Gastroesophageal sphincter (tissue), 4 donors: ENCODE measurements around the gene PRR18. TPM values are rescaled to one million over a fixed set of nuclear protein-coding genes. Genes with fewer than 3 reads are reported as not detected.

Experiments
- ATAC-seq: fragments of 150-250 bp; one replicate; pipeline ENCODE4 v1.9.1; 2016; ENCODE audit warnings: mild to moderate bottlenecking, moderate library complexity
- H3K27ac ChIP-seq, 4 donors: fragments of 200-600 bp; sonication (generic) in 3 of 4; 1 replicate in 3 of 4; 2 replicates in 1 of 4; pipeline ENCODE4 v1.5.1; 2016 to 2019
- H3K27me3 ChIP-seq: fragments of 200-600 bp; sonication (generic); one replicate; pipeline ENCODE4 v1.5.1; 2019
- H3K36me3 ChIP-seq, 2 donors: fragments of 200-600 bp; sonication (generic); one replicate each; pipeline ENCODE4 v1.5.1; 2019; ENCODE audit warnings: control low read depth in 1 of 2
- H3K4me1 ChIP-seq, 3 donors: fragments of 200-600 bp; sonication (generic); 1 replicate in 2 of 3; 2 replicates in 1 of 3; pipeline ENCODE4 v1.5.1; 2016 to 2019; ENCODE audit warnings: control low read depth in 2 of 3
- H3K4me3 ChIP-seq, 2 donors: fragments of 200-600 bp; sonication (generic); one replicate each; pipeline ENCODE4 v1.5.1; 2019; ENCODE audit warnings: mild to moderate bottlenecking in 1 of 2, moderate library complexity in 1 of 2
- H3K9me3 ChIP-seq, 3 donors: fragments of 200-600 bp; sonication (generic); one replicate each; pipeline ENCODE4 v1.5.1; 2017 to 2019; ENCODE audit warnings: control low read depth in 2 of 3
- CTCF ChIP-seq, 4 experiments: fragments of 200-600 bp in 2 of 4; fragments of 450-650 bp in 2 of 4; sonication (generic) in 1 of 4; IDR thresholded peaks; one replicate each; pipeline ENCODE4 v1.5.1; 2017 to 2019; ENCODE audit warnings: antibody characterized with exemption in 4 of 4, mild to moderate bottlenecking in 2 of 4, moderate library complexity in 2 of 4
- EP300 ChIP-seq: sonication (generic); formaldehyde crosslinking; IDR thresholded peaks from one replicate; pipeline ENCODE4 v1.6.1; 2017; ENCODE audit warnings: antibody characterized with exemption, mild to moderate bottlenecking
- POLR2A ChIP-seq, 2 donors: fragments of 450-650 bp; IDR thresholded peaks; one replicate each; pipeline ENCODE4 v1.6.1; 2017; ENCODE audit warnings: antibody characterized with exemption in 2 of 2, mild to moderate bottlenecking in 2 of 2, moderate library complexity in 1 of 2
- POLR2AphosphoS5 ChIP-seq: sonication (generic); formaldehyde crosslinking; IDR thresholded peaks from one replicate; pipeline ENCODE4 v1.6.1; 2017; ENCODE audit warnings: antibody characterized with exemption
- WGBS, 2 donors: methylation state at CpG; one replicate each; pipeline ENCODE4 v1.1.5; 2018; ENCODE audit warnings: low coverage in 1 of 2; 5-methylcytosine and 5-hydroxymethylcytosine counted together
- total RNA-seq, 4 donors: library from RNA; depleted of rRNA; stranded (reverse); fragments of >200 nt; gene quantifications; one replicate each; pipeline ENCODE4 v1.1.0, GENCODE V29; 2016

The PRR18 gene
- total RNA-seq, 4 donors from 2014 or later: not detected

GRCh38 chr6:166269301-166270039, 38.7 kb downstream of the PRR18 start:
- no peak for TF ChIP-seq POLR2AphosphoS5
- TF ChIP-seq POLR2A (IDR thresholded peaks at IDR 0.05): no peak
- TF ChIP-seq CTCF (IDR thresholded peaks at IDR 0.05): no peak
- no peak for TF ChIP-seq EP300
- no peak for ATAC-seq
- Histone ChIP-seq H3K9me3 (no peaks in the 10 kb centered on the region), H3K36me3 (no peaks in the 10 kb centered on the region), H3K27me3 (peaks cover 58% of the 10 kb centered on the region), H3K27ac (no peak overlapping the region), H3K4me3 (no peak overlapping the region), H3K4me1 (no peaks in the 10 kb centered on the region)
- 77 to 81% methylated on average over 11 to 15 of the region's 15 CpGs for WGBS, 2 donors

- Histone ChIP-seq H3K9me3 (no peaks in the 10 kb centered on the region), H3K36me3 (no peaks in the 10 kb centered on the region), H3K4me3 (no peak overlapping the region), H3K27me3 (peaks cover 55% of the 10 kb centered on the region), H3K27ac (no peak overlapping the region), H3K4me1 (no peaks in the 10 kb centered on the region)
- ATAC-seq: no peak
- WGBS, 2 donors: 22 to 31% methylated on average over 6 to 9 of the region's 9 CpGs
- no peak for TF ChIP-seq POLR2AphosphoS5
- no peak for TF ChIP-seq CTCF (IDR thresholded peaks at IDR 0.05)
Observed at GRCh38 chr6:166268431-166268830, 39.8 kb downstream of the PRR18 start.

- Histone ChIP-seq H3K9me3 (no peaks in the 10 kb centered on the region), H3K36me3 (no peaks in the 10 kb centered on the region), H3K4me3 (no peak overlapping the region), H3K27ac (no peak overlapping the region), H3K4me1 (no peaks in the 10 kb centered on the region), H3K27me3 (peaks cover 55% of the 10 kb centered on the region)
- no peak for ATAC-seq
- 90 to 96% methylated on average over 5 of the region's 5 CpGs for WGBS, 2 donors
- TF ChIP-seq CTCF (IDR thresholded peaks at IDR 0.05): no peak
- no peak for TF ChIP-seq POLR2AphosphoS5
- TF ChIP-seq EP300: no peak
- TF ChIP-seq POLR2A (IDR thresholded peaks at IDR 0.05): no peak
Observed at GRCh38 chr6:166267526-166267925, 40.7 kb downstream of the PRR18 start.

- H3K4me1 ChIP-seq: no peaks in the 10 kb centered on the region
- H3K9me3 ChIP-seq: no peaks in the 10 kb centered on the region
- H3K27me3 ChIP-seq: peaks cover 45% of the 10 kb centered on the region
- 83 to 93% methylated on average over 3 of the region's 3 CpGs for WGBS, 2 donors
- no peaks in the 10 kb centered on the region for H3K36me3 ChIP-seq
- no peak for ATAC-seq
- no peak overlapping the region for H3K27ac ChIP-seq
- no peak overlapping the region for H3K4me3 ChIP-seq
- TF ChIP-seq EP300 (no peak), POLR2AphosphoS5 (no peak), POLR2A (IDR thresholded peaks at IDR 0.05) (no peak), CTCF (IDR thresholded peaks at IDR 0.05) (no peak)
Observed at GRCh38 chr6:166266336-166266735, 41.9 kb downstream of the PRR18 start.
